GM06990 (cell line): Measurements from ENCODE around the gene APOOL.

Experiments
- DNase-seq: peaks from one replicate; pipeline ENCODE4 v3.0.0-alpha.2; 2011; ENCODE audit not compliant: insufficient read length; ENCODE audit errors: extremely low read depth
- H3K27me3 ChIP-seq: replicated peaks from 2 replicates; pipeline ENCODE4 v1.6.0; 2011; ENCODE audit warnings: low read length; ENCODE audit not compliant: control insufficient read depth, insufficient read depth
- H3K36me3 ChIP-seq: 2 replicates; pipeline ENCODE4 v1.5.1; 2011; ENCODE audit warnings: low read length; ENCODE audit not compliant: control insufficient read depth, insufficient read depth
- H3K4me3 ChIP-seq: replicated peaks from 2 replicates; pipeline ENCODE4 v1.5.1; 2011; ENCODE audit warnings: low read depth, mild to moderate bottlenecking, control low read depth, low read length
- TF ChIP-seq, protein P1 (sequence below): IDR thresholded peaks from 2 replicates; pipeline ENCODE4 v1.5.1; 2011; ENCODE audit warnings: low read length, control low read depth, mild to moderate bottlenecking, inconsistent platforms; ENCODE audit not compliant: insufficient read depth, poor library complexity, severe bottlenecking

The APOOL gene

GRCh38 chrX:85024044-85024443 lies 20.4 kb downstream of the APOOL start:
- TF ChIP-seq, protein P1, sequence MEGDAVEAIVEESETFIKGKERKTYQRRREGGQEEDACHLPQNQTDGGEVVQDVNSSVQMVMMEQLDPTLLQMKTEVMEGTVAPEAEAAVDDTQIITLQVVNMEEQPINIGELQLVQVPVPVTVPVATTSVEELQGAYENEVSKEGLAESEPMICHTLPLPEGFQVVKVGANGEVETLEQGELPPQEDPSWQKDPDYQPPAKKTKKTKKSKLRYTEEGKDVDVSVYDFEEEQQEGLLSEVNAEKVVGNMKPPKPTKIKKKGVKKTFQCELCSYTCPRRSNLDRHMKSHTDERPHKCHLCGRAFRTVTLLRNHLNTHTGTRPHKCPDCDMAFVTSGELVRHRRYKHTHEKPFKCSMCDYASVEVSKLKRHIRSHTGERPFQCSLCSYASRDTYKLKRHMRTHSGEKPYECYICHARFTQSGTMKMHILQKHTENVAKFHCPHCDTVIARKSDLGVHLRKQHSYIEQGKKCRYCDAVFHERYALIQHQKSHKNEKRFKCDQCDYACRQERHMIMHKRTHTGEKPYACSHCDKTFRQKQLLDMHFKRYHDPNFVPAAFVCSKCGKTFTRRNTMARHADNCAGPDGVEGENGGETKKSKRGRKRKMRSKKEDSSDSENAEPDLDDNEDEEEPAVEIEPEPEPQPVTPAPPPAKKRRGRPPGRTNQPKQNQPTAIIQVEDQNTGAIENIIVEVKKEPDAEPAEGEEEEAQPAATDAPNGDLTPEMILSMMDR: no peak
- H3K27me3 ChIP-seq: no peaks in the 10 kb centered on the region
- H3K4me3 ChIP-seq: no peak overlapping the region
- DNase-seq: no peak
- H3K36me3 ChIP-seq: no peaks in the 10 kb centered on the region; the same call in 1 of the 2 replicates

DNA sequence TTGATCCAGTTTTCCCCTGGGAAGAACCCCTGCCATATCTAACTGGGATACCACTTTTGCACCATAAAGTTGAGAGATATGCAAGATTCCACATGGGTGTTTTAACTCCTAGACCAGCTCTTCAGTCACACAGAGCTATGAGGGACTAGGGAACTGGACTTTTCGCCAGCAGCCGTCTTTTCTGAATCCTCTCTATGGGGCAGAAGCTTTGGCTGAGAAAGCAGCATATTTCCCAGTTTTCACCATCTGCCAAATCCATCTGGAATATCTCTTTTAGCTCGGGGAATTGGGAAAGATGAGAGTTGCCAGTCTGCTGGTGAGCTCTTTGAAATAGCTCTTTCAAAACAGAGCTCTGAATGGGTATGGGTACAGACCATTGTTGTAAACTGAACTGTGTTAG lies 20.9 kb downstream of the APOOL start:
- no peaks in the 10 kb centered on the region for H3K27me3 ChIP-seq
- no peaks in the 10 kb centered on the region; the same call in 1 of the 2 replicates for H3K36me3 ChIP-seq
- DNase-seq: no peak
- no peak overlapping the region for H3K4me3 ChIP-seq
- TF ChIP-seq, protein P1: no peak

GRCh38 chrX:85026170-85026569 lies 22.5 kb downstream of the APOOL start:
- TF ChIP-seq, protein P1: no peak
- H3K27me3 ChIP-seq: no peaks in the 10 kb centered on the region
- no peaks in the 10 kb centered on the region for H3K36me3 ChIP-seq
- H3K4me3 ChIP-seq: no peak overlapping the region
- no peak for DNase-seq

DNA sequence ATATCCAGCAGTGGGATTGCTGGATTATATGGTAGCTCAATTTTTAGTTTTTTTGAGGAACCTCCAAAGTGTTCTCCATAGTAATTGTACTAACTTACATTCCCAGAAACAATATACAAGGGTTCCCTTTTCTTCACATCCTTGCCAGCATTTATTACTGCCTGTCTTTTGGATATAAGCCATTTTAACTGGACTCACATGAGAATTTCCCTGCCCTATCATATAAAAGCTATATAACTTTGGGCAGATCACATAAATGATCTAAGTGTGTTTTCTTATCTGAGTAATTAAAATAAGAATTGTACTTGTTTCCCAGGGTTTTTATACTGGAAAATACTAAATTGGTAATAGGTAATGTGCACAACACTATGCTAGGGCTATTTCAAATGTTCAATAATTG lies 25.4 kb downstream of the APOOL start:
- no peaks in the 10 kb centered on the region for H3K36me3 ChIP-seq
- H3K27me3 ChIP-seq: no peaks in the 10 kb centered on the region
- no peak overlapping the region for H3K4me3 ChIP-seq
- no peak for DNase-seq
- TF ChIP-seq, protein P1: no peak

- Histone ChIP-seq H3K27me3 (no peaks in the 10 kb centered on the region), H3K36me3 (no peaks in the 10 kb centered on the region), H3K4me3 (no peak overlapping the region)
- TF ChIP-seq, protein P1: no peak
- no peak for DNase-seq
These were observed 27.8 kb downstream of the APOOL start for GRCh38 chrX:85031505-85031904.

DNA sequence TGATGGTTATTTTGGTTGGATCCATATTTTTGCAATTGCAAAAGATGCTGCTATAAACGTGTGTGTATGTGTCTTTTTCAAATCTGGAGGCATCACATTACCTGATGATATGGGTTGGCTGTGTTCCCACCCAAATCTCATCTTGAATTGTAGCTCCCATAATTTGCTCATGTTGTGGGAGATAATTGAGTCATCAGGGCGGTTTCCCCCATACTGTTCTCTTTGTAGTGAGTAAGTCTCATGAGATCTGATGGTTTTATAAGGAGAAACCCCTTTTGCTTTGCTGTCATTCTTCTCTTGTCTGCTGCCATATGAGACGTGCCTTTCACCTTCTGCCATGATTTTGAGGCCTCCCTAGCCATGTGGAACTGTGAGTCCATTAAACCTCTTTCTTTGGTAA lies 33.4 kb downstream of the APOOL start:
- TF ChIP-seq, protein P1: no peak
- DNase-seq: no peak
- Histone ChIP-seq H3K27me3 (no peaks in the 10 kb centered on the region), H3K36me3 (no peaks in the 10 kb centered on the region), H3K4me3 (no peak overlapping the region)
